ENCODE data around the gene UNC93B1.

UNC93B1 gene

GRCh38 chr11:68043349-68044144 is 39.6 kb upstream of the UNC93B1 start:
- no peak overlapping the region for H3K4me3 ChIP-seq (ENCODE audit: low read depth, low read length)
- no peak for DNase-seq (ENCODE audit: low read depth)
- TF ChIP-seq CTCF (IDR thresholded peaks at IDR 0.05; ENCODE audit: insufficient read depth, low read depth, low read length, missing control alignments): no peak

GRCh38 chr11:68043029-68043348 is 39.1 kb upstream of the UNC93B1 start:
- TF ChIP-seq CTCF (IDR thresholded peaks at IDR 0.05; ENCODE audit: insufficient read depth, low read depth, low read length, missing control alignments): no peak
- H3K4me3 ChIP-seq (ENCODE audit: low read depth, low read length): no peak overlapping the region
- DNase-seq (ENCODE audit: low read depth): no peak

- DNase-seq (ENCODE audit: low read depth): no peak
- TF ChIP-seq CTCF (IDR thresholded peaks at IDR 0.05; ENCODE audit: insufficient read depth, low read depth, low read length, missing control alignments): no peak
- no peak overlapping the region for H3K4me3 ChIP-seq (ENCODE audit: low read depth, low read length)
These were observed 38.5 kb upstream of the UNC93B1 start for GRCh38 chr11:68042219-68043028.

GRCh38 chr11:68041617-68042218 is 37.8 kb upstream of the UNC93B1 start:
- DNase-seq (ENCODE audit: low read depth): no peak
- no peak for TF ChIP-seq CTCF (IDR thresholded peaks at IDR 0.05; ENCODE audit: insufficient read depth, low read depth, low read length, missing control alignments)
- H3K4me3 ChIP-seq (ENCODE audit: low read depth, low read length): no peak overlapping the region

- TF ChIP-seq CTCF (IDR thresholded peaks at IDR 0.05; ENCODE audit: insufficient read depth, low read depth, low read length, missing control alignments): no peak
- peak overlapping the region; percentile 93 for H3K4me3 ChIP-seq (ENCODE audit: low read depth, low read length)
- no peak for DNase-seq (ENCODE audit: low read depth)
These were observed 37.2 kb upstream of the UNC93B1 start for GRCh38 chr11:68040957-68041591.

- no peak for TF ChIP-seq CTCF (IDR thresholded peaks at IDR 0.05; ENCODE audit: insufficient read depth, low read depth, low read length, missing control alignments)
- peak; percentile 79 for DNase-seq (ENCODE audit: low read depth)
- H3K4me3 ChIP-seq (ENCODE audit: low read depth, low read length): peak overlapping the region; percentile 93
These were observed 36.4 kb upstream of the UNC93B1 start for GRCh38 chr11:68040101-68040956.

Measured in GM12865 (cell line).